GM12874 (cell line): ENCODE measurements around the gene SERPINE1.

Experiments
- CTCF ChIP-seq: IDR thresholded peaks from 2 replicates; pipeline ENCODE4 v1.5.1; 2011; ENCODE audit warnings: low read depth, mild to moderate bottlenecking, control low read depth, low read length, moderate library complexity; ENCODE audit not compliant: insufficient read depth

SERPINE1 gene

GRCh38 chr7:101088069-101088425 lies 38.9 kb upstream of the SERPINE1 start:
- no peak for TF ChIP-seq CTCF

- TF ChIP-seq CTCF, result no peak
Measured at GRCh38 chr7:101088858-101089529, 37.9 kb upstream of the SERPINE1 start.

GRCh38 chr7:101089876-101090275 lies 37.0 kb upstream of the SERPINE1 start:
- no peak for TF ChIP-seq CTCF

- no peak for TF ChIP-seq CTCF
Measured at GRCh38 chr7:101093906-101094305, 33.0 kb upstream of the SERPINE1 start.

GRCh38 chr7:101094376-101094775 lies 32.5 kb upstream of the SERPINE1 start:
- no peak for TF ChIP-seq CTCF

- peak; percentile 68 for TF ChIP-seq CTCF
Measured at GRCh38 chr7:101094791-101095375, 32.0 kb upstream of the SERPINE1 start.

- no peak for TF ChIP-seq CTCF
Measured at GRCh38 chr7:101096331-101096956, 30.5 kb upstream of the SERPINE1 start.
